B cell (primary cell): ENCODE measurements around the gene TSKU. TPM values are rescaled to one million over a fixed set of nuclear protein-coding genes. Genes with fewer than 3 reads are reported as not detected.

Source experiments
- ATAC-seq: fragments of 200-7000 bp; cut with Tn5 transposase; one replicate; pipeline ENCODE4 v1.10.0; 2021; ENCODE audit warnings: low read depth, mild to moderate bottlenecking, moderate number of reproducible peaks, moderate library complexity
- CTCF ChIA-PET: fragments of 350-600 bp; sonication (Branson Sonifier 250); formaldehyde crosslinking; loops from one replicate; lab custom pipeline; 2021; ENCODE audit warnings: antibody characterized with exemption, inconsistent platforms; lab: Charles Lee
- POLR2A ChIA-PET: fragments of 350-600 bp; sonication (Branson Sonifier 250); formaldehyde crosslinking; loops from one replicate; lab custom pipeline; 2021; ENCODE audit warnings: antibody characterized with exemption; lab: Charles Lee
- DNase-seq: peaks from one replicate; pipeline ENCODE4 v3.0.0; 2013
- H2AFZ ChIP-seq: 2 replicates; pipeline ENCODE4 v1.6.1; 2012; ENCODE audit warnings: mild to moderate bottlenecking, low read depth, low read length; ENCODE audit not compliant: insufficient read depth, poor library complexity, severe bottlenecking
- H3K27ac ChIP-seq, 2 donors: 1 replicate in 1 of 2; 2 replicates in 1 of 2; pipeline ENCODE4 v1.5.1; 2012 to 2013; ENCODE audit warnings: low read length in 2 of 2, mild to moderate bottlenecking in 2 of 2, moderate library complexity in 1 of 2
- H3K27me3 ChIP-seq, 4 experiments: fragments of 200-600 bp in 1 of 4; sonication (generic) in 1 of 4; replicated peaks in 1 of 4; 1 replicate in 2 of 4; 2 replicates in 2 of 4; pipeline versions ENCODE4 v1.6.1 to v1.7.0; 2013 to 2016; ENCODE audit warnings: low read length in 3 of 4, mild to moderate bottlenecking in 2 of 4, mixed read lengths in 1 of 4, moderate library complexity in 1 of 4; ENCODE audit not compliant: insufficient read depth in 4 of 4, control insufficient read depth in 3 of 4; ENCODE audit errors: control extremely low read depth in 1 of 4
- H3K36me3 ChIP-seq, 2 experiments: replicated peaks in 1 of 2; 1 replicate in 1 of 2; 2 replicates in 1 of 2; pipeline versions ENCODE4 v1.6.1 to v1.7.1; 2013; ENCODE audit warnings: low read length in 1 of 2; ENCODE audit not compliant: insufficient read depth in 2 of 2, control insufficient read depth in 1 of 2; ENCODE audit errors: control extremely low read depth in 1 of 2, extremely low read depth in 1 of 2
- H3K4me1 ChIP-seq, 2 donors: fragments of 200-600 bp in 1 of 2; sonication (generic) in 1 of 2; 1 replicate in 1 of 2; 2 replicates in 1 of 2; pipeline versions ENCODE4 v1.5.1 to v1.6.1; 2013 to 2017; ENCODE audit warnings: low read length in 2 of 2; ENCODE audit not compliant: control insufficient read depth in 2 of 2, insufficient read depth in 2 of 2
- H3K4me2 ChIP-seq: replicated peaks from 2 replicates; pipeline ENCODE3; 2012; ENCODE audit warnings: mild to moderate bottlenecking, low read depth, low read length; ENCODE audit not compliant: poor library complexity, severe bottlenecking
- H3K4me3 ChIP-seq, 5 experiments: fragments of 200-600 bp in 1 of 5; sonication (generic) in 1 of 5; 1 replicate in 3 of 5; 2 replicates in 2 of 5; pipeline versions ENCODE4 v1.5.1 to v1.7.0; 2011 to 2016; ENCODE audit warnings: low read length in 4 of 5, mild to moderate bottlenecking in 4 of 5, low read depth in 2 of 5, control low read depth in 1 of 5, moderate library complexity in 1 of 5; ENCODE audit not compliant: insufficient read depth in 1 of 5; ENCODE audit errors: control extremely low read depth in 1 of 5, extremely low read depth in 1 of 5
- H3K79me2 ChIP-seq: fragments of 200-600 bp; sonication (generic); one replicate; pipeline ENCODE4 v1.6.0; 2016; ENCODE audit warnings: low read length; ENCODE audit not compliant: control insufficient read depth, insufficient read depth
- H3K9ac ChIP-seq: fragments of 200-600 bp; sonication (generic); 2 replicates; pipeline ENCODE4 v1.6.1; 2017; ENCODE audit warnings: mild to moderate bottlenecking, low read length, moderate library complexity
- H3K9me3 ChIP-seq, 3 donors: one replicate each; pipeline versions ENCODE4 v1.6.1 to v1.7.1; 2013; ENCODE audit warnings: low read length in 2 of 3; ENCODE audit not compliant: control insufficient read depth in 2 of 3, insufficient read depth in 1 of 3; ENCODE audit errors: control extremely low read depth in 1 of 3
- H4K20me1 ChIP-seq: 2 replicates; pipeline ENCODE4 v1.6.0; 2012; ENCODE audit warnings: mild to moderate bottlenecking, low read length; ENCODE audit not compliant: insufficient read depth, control insufficient read depth, poor library complexity, severe bottlenecking
- H3K27ac Mint-ChIP-seq: one replicate; pipeline ENCODE4 v1.8.0; 2021; ENCODE audit warnings: mixed read lengths
- H3K27me3 Mint-ChIP-seq: one replicate; pipeline ENCODE4 v1.8.0; 2021; ENCODE audit warnings: mixed read lengths
- H3K4me1 Mint-ChIP-seq: one replicate; pipeline ENCODE4 v1.8.0; 2021; ENCODE audit warnings: mixed read lengths
- H3K4me3 Mint-ChIP-seq: one replicate; pipeline ENCODE4 v1.8.0; 2021; ENCODE audit warnings: mixed read lengths
- H3K9me3 Mint-ChIP-seq: one replicate; pipeline ENCODE4 v1.8.0; 2022; ENCODE audit warnings: mixed read lengths; ENCODE audit not compliant: insufficient read depth
- EZH2 ChIP-seq: IDR thresholded peaks from 2 replicates; pipeline ENCODE4 v1.6.1; 2012; ENCODE audit warnings: borderline replicate concordance, low read depth, mild to moderate bottlenecking, moderate library complexity, low read length; ENCODE audit not compliant: insufficient read depth, poor library complexity, severe bottlenecking
- WGBS: methylation state at CpG from one replicate; pipeline ENCODE4 v1.1.5; 2013; ENCODE audit warnings: missing lambda C conversion rate; ENCODE audit not compliant: insufficient coverage; 5-methylcytosine and 5-hydroxymethylcytosine counted together
- intact Hi-C: fragments of 100-400 bp; cut with micrococcal nuclease; formaldehyde crosslinking; loops from one replicate; pipeline ENCODE4 v1.10.0; 2022
- polyA plus RNA-seq: library from polyadenylated mRNA; depleted of rRNA; stranded (reverse); fragments of >200 nt; gene quantifications from 2 replicates; pipeline ENCODE4 v1.2.3, GENCODE V29; 2012
- total RNA-seq, 2 donors: library from RNA; stranded (reverse); fragments of 120-200 nt in 1 of 2; gene quantifications; 1 replicate in 1 of 2; 2 replicates in 1 of 2; pipeline versions ENCODE4 v1.2.3 to v1.2.4, GENCODE V29; 2013 to 2022
- TF ChIP-seq, protein P1 (sequence below): fragments of 200-600 bp; IDR thresholded peaks from one replicate; pipeline ENCODE4 v1.8.0; 2022; ENCODE audit warnings: antibody characterized with exemption, mild to moderate bottlenecking

Gene TSKU
- total and polyA plus RNA-seq, 2 donors (not counting 1 experiment from before 2014, with no cell fraction given): not detected

GRCh38 chr11:76837696-76838677, 54.8 kb downstream of the TSKU start:
- Histone ChIP-seq H3K4me1 (no peaks in the 10 kb centered on the region), H3K27me3 (peaks cover 0 to 6% (median 0%) of the 10 kb centered on the region in 4 experiments), H2AFZ (no peak overlapping the region), H3K9me3 (peaks cover 0 to 1% (median 0%) of the 10 kb centered on the region in 3 donors), H3K4me2 (no peak overlapping the region), H4K20me1 (no peaks in the 10 kb centered on the region), H3K9ac (no peak overlapping the region), H3K4me3 (no peak overlapping the region), H3K27ac (no peak overlapping the region), H3K79me2 (no peaks in the 10 kb centered on the region), H3K36me3 (no peaks in the 10 kb centered on the region)
- Mint-ChIP-seq H3K9me3 (no peaks in the 10 kb centered on the region), H3K27me3 (peaks cover 24% of the 10 kb centered on the region), H3K27ac (no peak overlapping the region), H3K4me3 (no peak overlapping the region), H3K4me1 (no peaks in the 10 kb centered on the region)
- POLR2A ChIA-PET: no interaction called here
- intact Hi-C loops: no loop called here
- CTCF ChIA-PET: interaction anchor here (0.6 kb wide), 1 partner anchor 1692 kb away, joined by 3 read pairs; no protein-coding TSS in a partner anchor
- no peak for ATAC-seq
- WGBS: 92% methylated on average over 5 of the region's 7 CpGs
- DNase-seq: no peak
- TF ChIP-seq, protein P1, sequence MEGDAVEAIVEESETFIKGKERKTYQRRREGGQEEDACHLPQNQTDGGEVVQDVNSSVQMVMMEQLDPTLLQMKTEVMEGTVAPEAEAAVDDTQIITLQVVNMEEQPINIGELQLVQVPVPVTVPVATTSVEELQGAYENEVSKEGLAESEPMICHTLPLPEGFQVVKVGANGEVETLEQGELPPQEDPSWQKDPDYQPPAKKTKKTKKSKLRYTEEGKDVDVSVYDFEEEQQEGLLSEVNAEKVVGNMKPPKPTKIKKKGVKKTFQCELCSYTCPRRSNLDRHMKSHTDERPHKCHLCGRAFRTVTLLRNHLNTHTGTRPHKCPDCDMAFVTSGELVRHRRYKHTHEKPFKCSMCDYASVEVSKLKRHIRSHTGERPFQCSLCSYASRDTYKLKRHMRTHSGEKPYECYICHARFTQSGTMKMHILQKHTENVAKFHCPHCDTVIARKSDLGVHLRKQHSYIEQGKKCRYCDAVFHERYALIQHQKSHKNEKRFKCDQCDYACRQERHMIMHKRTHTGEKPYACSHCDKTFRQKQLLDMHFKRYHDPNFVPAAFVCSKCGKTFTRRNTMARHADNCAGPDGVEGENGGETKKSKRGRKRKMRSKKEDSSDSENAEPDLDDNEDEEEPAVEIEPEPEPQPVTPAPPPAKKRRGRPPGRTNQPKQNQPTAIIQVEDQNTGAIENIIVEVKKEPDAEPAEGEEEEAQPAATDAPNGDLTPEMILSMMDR: no peak
- TF ChIP-seq EZH2: no peak

DNA sequence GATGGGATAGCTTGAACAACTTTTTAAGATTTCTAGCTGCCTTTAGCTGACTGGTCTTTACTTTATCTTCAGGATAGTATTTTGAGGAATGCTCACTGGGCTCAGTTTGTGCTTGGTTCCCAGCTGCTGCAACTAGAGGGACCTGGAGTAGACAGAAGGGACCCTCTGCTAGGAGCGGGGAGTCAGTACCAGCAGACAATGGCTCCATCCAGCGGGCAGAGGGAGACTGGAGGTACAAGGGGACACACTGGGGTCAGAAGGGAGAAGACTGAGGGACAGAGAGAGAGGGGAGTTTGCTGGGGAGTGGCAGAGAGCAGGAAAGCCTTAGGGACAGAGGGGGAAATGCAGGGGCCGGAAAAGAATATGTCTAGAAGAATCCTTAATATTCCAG, 55.5 kb downstream of the TSKU start:
- Histone ChIP-seq H3K4me1 (no peaks in the 10 kb centered on the region), H3K4me2 (no peak overlapping the region), H3K9me3 (peaks cover 0 to 1% (median 0%) of the 10 kb centered on the region in 3 donors), H3K79me2 (no peaks in the 10 kb centered on the region), H3K27me3 (peaks cover 0 to 9% (median 0%) of the 10 kb centered on the region in 4 experiments), H3K27ac (no peak overlapping the region), H3K36me3 (no peaks in the 10 kb centered on the region), H4K20me1 (no peaks in the 10 kb centered on the region), H3K4me3 (no peak overlapping the region), H3K9ac (no peak overlapping the region), H2AFZ (no peak overlapping the region)
- TF ChIP-seq, protein P1: no peak
- TF ChIP-seq EZH2: no peak
- H3K9me3 Mint-ChIP-seq: no peaks in the 10 kb centered on the region
- no peak for DNase-seq
- POLR2A ChIA-PET: no interaction called here
- CTCF ChIA-PET: no interaction called here
- ATAC-seq: no peak
- H3K4me3 Mint-ChIP-seq: no peak overlapping the region
- intact Hi-C loops: no loop called here
- H3K27me3 Mint-ChIP-seq: peaks cover 24% of the 10 kb centered on the region
- H3K27ac Mint-ChIP-seq: no peak overlapping the region
- no peaks in the 10 kb centered on the region for H3K4me1 Mint-ChIP-seq
- 54% methylated on average over 2 of the region's 3 CpGs for WGBS
